H54 (cell line): ENCODE results near the gene HLA-DPB1.

ENCODE experiments used
- DNase-seq: peaks from one replicate; pipeline ENCODE4 v3.0.0; 2011; ENCODE audit warnings: low spot score, mixed read lengths; ENCODE audit not compliant: insufficient read length
- FAIRE-seq: peaks from 3 replicates; lab custom pipeline; 2011; peaks lifted over from hg19 to GRCh38; lab: Jason Lieb, UNC
- POLR2A ChIP-seq: IDR thresholded peaks from 2 replicates; pipeline ENCODE4 v1.6.1; 2011; ENCODE audit warnings: low read depth, mild to moderate bottlenecking, low read length

HLA-DPB1 gene

DNA sequence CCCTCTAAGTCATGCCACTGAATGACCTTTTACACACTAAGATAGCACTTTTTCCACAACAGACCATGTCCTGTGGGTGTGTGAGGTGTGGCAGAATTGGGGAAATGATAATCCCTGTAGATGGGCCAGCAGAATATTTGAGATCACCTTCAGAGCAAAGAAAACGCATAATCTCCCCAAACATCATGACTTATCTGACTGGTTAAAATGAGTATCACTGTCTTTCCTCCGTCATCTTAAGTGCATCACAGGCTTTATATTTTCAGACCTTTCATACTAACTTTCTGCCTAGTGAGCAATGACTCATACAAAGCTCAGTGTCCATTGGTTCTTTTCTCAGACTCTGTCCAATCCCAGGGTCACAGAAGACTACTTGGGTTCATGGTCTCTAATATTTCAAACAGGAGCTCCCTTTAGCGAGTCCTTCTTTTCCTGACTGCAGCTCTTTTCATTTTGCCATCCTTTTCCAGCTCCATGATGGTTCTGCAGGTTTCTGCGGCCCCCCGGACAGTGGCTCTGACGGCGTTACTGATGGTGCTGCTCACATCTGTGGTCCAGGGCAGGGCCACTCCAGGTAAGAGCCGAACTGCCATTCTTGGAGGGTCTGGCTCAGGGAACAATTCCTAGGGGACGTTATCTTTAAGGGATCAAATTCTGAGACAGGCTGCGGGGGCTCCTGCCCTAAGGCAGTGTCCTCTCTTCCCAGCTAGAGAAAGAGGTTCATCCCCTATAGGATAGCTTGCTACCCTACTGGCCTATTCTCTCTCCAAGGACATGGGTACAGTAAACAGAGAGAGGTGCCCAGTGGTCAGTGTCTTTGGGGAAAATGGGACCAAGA lies at the start of gene HLA-DPB1:
TSS of gene HLA-DPB1 (plus strand) at position 423 of the 838 bp plus-strand sequence. CDS start at position 475, 52 bp downstream.
- DNase-seq (peak; percentile 69), FAIRE-seq (no peak)
- no peak for TF ChIP-seq POLR2A

- TF ChIP-seq POLR2A: no peak
- FAIRE-seq: no peak
- no peak for DNase-seq
These were observed 47.5 kb upstream of the HLA-DPB1 start for GRCh38 chr6:33028220-33028849.

DNA sequence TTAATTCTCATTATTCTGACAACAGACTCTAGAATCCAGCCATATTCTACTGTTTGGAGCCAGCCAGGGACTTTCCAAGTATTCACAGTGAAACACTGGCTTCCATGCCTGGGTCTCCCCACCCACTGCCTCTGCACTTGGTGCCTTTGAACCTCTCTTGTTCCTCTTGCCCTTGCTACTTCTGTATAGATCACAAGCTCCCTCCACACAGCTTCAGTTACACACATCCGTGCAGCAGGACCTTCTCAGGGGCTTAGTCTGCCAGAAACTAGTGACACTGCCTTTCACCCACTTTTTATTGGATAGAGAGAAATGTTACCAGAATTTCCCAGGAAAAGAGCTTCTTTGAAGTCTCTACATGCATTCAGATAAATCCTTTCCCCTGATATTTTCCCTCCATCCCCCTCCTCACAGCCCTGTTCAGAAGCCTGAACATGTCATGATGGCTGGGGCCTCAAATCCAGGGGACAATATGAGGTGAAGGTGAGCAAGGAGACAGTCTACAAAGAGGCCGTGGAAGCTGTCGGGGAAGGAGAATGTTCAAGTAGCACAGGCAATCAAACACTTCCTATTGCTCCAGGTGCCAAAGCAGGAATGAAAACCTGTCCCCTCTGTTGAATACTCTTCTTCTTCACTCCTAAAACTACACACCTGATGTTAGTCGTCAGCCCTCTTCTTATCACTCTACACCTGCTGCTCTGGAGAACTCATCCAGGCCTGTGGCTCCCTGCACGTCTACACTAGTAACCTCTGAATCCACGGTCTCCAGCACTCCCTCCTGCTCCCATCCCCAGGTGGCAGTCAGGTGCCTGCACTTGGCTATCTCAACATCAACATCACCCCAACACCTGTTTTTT lies 46.2 kb upstream of the HLA-DPB1 start:
- TF ChIP-seq POLR2A: no peak
- no peak for FAIRE-seq
- DNase-seq: no peak

- TF ChIP-seq POLR2A: no peak
- no peak for DNase-seq
- no peak for FAIRE-seq
These were observed 45.5 kb upstream of the HLA-DPB1 start for GRCh38 chr6:33030245-33030644.

DNA sequence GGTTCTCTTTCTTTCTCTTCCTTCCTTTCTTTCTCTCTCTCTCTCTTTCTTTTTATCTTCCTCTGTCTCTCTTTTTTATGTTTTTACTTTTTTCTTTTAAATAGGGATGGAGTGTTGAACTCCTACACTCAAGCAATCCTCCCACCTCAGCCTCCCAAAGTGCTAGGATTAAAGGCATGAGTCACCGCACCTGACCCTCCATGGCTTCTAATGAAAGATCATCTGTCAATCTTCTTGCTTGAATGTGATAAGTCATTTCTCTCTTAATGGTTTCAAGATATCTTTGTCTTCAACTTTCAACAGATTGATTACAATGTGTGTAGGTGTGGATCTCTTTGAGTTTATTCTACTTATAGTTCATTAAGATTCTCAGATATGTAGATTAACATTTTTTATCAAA lies 41.2 kb upstream of the HLA-DPB1 start:
- DNase-seq: no peak
- no peak for FAIRE-seq
- TF ChIP-seq POLR2A: no peak

DNA sequence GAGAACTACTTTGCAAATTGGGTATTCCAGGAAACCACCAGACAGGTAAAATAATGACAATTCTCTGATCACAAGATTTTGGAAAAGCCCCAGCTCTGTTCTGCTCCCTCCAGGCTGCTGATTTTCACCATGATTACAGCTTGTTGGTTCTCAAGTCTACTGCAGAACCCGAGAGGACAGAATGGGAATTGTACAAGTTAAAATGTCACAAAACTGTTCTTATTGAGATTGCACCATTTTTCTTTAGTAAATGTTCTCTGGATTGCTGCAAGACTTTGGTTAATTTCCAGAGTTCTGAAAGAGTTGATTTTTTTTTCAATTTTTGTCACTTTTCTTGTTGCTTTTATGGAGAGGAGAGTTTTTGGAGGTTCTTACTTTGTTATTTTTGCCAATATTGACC lies 39.3 kb upstream of the HLA-DPB1 start:
- TF ChIP-seq POLR2A: no peak
- FAIRE-seq: no peak

DNA sequence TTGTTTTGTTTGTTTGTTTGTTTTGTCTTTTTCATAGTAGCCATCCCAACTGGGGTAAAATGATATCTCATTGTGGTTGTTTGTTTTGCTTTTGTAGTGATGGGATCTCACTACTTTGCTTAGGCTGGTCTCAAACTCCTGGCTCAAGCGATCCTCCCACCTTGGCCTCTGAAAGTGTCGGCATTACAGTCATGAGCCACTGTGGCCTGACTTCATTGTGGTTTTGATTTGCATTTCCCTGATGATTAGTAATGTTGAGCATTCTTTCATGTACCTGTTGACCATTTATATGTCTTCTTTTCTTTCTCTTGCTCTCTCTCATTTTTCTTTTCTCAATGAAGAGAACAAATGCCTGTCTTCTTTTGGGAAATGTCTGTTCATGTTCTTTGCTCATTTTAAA lies 35.6 kb upstream of the HLA-DPB1 start:
- no peak for DNase-seq
- no peak for TF ChIP-seq POLR2A
- FAIRE-seq: no peak

More for the DNA sequence above, 39.3 kb upstream of the HLA-DPB1 start:
- no peak for DNase-seq

DNA sequence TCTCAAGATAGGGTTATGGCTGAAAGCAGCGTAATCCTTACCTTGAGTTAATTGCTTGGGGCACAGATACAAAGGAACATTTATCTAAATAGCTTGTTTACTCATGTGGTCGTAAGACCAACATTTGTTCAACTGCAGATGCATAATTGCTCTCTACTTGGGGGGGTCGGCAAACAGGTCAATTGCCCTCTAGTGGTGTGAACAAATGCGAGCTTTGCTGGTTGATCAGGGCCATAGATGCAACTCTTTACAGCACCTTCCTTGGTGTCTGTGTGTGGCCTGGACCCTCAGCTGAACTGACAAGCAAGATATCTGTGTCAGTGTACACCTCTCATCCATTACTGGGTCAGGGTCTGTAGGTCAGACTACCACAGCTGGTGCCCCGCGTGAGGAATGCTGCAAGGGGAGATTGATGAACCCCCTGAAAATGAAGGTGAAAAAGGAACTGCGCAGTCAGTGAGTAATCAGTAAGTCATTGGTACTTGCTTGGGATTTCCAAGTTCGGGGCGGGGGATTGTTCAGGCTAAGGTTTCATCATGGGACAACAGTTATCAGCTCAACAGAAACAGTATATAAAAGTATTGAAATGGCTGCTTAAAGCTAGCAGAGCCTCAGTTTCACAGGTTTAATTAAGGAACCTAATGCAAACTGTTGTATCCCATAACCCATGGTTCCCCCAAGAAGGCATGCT lies 26.3 kb upstream of the HLA-DPB1 start:
- TF ChIP-seq POLR2A: no peak
- FAIRE-seq (no peak), DNase-seq (no peak)

- no peak for TF ChIP-seq POLR2A
- no peak for DNase-seq
- no peak for FAIRE-seq
These were observed 25.6 kb upstream of the HLA-DPB1 start for GRCh38 chr6:33050014-33050810.

- DNase-seq (no peak), FAIRE-seq (no peak)
- no peak for TF ChIP-seq POLR2A
These were observed 23.2 kb upstream of the HLA-DPB1 start for GRCh38 chr6:33052627-33053026.

DNA sequence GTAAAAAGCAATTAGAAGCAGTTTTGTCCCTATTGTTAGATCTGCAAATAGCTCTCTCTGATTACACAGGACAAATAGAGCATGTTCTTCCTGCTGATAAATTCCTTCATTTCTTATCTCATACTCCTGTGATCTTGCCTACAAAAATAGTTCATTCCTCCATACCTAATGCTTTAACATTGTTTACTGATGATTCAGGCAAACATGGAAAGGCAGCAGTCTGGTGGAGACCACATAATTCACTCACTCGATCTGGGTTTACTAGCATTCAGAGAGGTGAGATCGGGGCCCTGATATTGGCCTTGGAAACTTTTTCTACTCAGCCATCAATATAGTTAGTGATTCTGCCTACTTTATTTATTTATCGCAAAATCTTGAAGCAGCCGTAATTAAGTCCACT lies 22.6 kb upstream of the HLA-DPB1 start:
- FAIRE-seq: no peak
- no peak for TF ChIP-seq POLR2A
- no peak for DNase-seq

GRCh38 chr6:33057222-33058150 lies 18.3 kb upstream of the HLA-DPB1 start:
- DNase-seq (no peak), FAIRE-seq (no peak)
- TF ChIP-seq POLR2A: no peak
